Stimulated activated CD8-positive, alpha-beta memory T cell treated with anti-CD3 and anti-CD28 coated beads, Interleukin-2, amount 100 ng/mL, for 48 hours (primary cell): ENCODE data around the gene MARK2.

Experiments
- DNase-seq, 2 donors: peaks; one replicate each; pipeline ENCODE4 v3.0.0-alpha.2; 2020; ENCODE audit warnings: low read depth in 2 of 2

Gene MARK2

DNA sequence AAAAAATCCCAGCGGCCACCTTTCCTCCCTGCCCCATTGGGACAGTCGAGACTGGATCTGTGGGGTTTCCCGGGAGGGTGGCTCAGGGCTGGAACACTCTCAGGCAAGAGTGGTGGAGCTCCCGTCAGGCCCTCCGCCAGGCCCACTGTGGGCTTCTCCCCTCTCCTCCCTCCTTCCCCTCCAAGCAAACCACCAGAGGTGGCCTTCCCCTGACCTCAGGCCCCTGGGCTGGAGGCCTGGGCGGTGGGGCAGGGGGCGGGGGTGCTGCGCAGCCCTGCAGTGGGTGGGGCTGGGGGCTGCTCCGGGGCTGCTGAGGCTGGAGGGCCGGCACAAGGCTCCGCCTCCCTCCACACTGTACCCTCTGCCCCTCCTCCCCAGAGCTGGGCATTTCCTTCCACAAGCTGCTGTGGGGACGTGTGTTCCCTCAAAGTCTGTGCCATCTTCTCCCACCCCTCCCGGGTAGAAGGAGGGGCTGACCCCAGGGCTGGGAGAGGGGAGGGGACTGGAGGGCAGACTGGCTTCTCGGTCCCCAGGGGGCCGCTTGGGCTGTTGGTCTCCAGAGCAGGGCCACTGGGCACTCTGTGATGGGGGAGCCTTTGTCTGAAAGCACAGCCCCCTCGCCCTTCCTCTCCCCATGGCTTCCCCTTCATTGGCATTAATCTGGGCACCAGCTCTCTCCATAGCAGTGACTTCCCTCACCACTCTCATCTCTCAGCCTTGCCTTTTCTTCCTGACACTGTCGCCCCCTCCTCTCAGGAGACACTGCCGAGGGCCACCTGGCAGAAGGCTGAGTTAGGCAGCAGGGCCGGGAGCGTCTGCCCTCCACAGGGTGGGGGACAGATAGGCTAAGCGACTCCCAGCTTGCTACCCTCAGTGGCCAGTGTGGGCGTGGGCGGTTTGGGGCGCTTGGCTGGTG is 70.9 kb downstream of the MARK2 start:
- no peak for DNase-seq

DNA sequence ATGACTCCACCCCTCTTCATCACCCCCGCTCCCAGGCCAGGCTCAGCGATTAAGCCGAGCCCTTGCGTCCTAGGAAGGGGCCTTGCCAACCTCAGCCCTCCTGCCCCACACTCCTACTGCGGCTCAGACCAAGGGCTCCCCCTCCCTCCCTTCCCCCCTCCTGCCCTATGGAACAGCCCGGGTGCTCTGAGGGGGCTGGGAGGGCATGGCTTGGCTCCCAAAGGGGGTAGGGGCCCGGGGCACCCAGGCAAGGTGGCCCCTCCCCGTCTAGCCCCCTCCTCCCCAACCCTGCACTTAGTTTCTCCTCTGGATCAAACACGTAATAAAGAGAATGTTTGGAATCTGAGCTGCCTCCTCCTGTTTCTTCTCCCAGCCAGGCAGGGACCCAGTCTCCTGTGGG is 71.8 kb downstream of the MARK2 start:
- DNase-seq = no peak

DNA sequence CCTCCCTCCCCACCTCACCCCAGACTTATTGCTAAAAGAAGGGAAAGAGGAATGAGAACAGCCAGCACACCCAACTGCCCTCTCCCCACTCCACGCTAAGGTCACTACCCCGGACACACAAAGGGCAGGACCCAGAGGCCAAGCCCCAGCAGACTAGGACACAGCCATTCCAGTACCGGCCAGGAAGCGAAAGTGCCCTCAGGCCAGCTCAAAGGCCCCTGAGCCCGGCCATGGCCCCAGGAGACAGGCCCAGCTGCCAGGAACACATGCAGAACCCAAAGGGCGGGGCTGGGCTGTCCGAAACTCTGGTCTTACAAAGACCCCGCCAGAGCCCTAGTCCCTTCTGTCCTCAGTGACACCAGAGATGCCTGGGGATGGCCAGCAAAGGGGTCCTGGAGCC is 72.5 kb downstream of the MARK2 start:
- DNase-seq = no peak

DNA sequence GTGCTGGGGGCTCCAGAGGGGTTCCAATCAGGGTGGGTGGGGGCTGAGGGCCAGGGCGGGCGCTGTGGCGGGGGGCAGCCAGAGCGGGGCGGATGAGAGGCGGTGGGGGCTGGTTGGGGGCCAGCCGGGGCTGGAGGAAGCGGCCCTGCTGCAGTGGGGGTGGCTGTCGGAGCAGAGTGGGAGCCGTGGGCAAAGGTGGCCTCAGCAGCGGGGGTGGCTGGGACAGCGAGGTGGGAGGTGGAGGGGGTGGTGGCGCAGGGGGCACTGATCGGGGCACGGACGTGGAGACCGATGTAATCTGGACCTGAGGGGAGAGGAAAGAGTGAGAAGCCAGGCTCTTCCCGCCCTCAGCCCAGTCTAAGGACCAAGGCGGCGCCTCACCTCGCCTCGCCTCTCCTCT is 73.0 kb downstream of the MARK2 start:
- DNase-seq = no peak

DNA sequence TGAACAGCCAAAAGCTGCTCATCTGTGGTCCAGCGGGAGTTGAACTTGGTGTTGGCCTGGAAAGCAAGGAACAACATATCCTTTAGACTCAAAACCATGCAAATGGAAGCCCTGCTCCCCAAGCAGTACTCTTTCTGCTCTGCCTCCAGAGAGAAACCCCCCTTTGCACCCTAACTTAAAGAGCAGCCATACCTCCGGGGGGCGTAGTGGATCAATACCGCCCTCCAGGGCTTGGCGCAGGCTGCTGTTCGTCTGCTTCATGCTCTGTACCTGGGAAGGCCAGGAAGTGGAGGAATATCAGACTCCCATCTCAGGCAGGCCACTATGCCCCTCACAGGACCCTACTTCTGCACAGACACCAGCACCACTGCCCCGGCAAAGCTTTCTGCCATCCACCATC is 73.8 kb downstream of the MARK2 start:
- no peak for DNase-seq

DNA sequence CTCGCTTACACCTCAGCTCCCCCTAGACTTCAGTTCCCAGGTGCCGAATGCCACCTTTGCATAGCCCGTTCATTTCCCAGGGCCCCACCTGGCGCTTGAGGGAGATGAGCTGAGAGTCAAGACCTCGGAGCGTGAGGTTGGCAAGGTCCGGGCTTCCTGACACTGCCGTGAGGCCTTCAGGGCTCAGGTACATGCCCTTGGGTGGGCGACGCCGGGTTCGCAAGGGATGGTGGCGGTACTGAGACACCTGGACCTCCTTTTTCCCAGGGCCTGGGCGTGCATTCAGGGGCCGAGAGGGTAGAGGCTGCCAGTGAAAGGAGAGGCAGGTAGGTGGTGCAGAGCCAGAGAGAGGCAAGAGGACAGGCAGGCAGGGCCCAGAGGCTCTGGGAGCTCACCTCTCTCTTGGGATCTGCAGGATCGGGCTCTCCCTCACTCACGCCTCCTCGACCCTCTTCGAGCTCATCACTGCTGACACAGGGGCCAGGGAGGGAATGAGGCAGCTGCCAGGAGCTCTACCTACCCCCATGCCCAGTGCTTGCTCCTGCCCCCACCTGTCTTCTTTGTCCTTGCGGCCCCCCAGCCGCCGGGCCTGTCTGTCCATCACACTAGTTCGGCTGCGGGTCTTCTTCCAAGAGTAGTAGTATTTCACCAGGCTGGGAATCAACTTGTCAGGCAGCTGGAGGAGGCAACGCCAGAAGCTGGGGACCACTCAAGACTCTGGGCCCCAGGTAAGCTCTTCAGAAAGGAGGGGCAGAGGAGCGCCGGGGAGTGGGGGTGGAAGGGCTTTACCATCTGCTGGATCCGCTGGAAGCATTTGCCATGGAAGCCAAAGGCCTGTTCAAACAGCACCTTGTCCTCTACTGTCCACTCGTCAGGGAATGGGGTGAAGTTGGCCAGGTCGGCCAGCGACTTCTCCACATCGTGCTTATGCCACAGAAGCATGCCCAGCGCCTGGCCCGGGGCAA is 75.2 kb downstream of the MARK2 start:
- DNase-seq = no peak

DNA sequence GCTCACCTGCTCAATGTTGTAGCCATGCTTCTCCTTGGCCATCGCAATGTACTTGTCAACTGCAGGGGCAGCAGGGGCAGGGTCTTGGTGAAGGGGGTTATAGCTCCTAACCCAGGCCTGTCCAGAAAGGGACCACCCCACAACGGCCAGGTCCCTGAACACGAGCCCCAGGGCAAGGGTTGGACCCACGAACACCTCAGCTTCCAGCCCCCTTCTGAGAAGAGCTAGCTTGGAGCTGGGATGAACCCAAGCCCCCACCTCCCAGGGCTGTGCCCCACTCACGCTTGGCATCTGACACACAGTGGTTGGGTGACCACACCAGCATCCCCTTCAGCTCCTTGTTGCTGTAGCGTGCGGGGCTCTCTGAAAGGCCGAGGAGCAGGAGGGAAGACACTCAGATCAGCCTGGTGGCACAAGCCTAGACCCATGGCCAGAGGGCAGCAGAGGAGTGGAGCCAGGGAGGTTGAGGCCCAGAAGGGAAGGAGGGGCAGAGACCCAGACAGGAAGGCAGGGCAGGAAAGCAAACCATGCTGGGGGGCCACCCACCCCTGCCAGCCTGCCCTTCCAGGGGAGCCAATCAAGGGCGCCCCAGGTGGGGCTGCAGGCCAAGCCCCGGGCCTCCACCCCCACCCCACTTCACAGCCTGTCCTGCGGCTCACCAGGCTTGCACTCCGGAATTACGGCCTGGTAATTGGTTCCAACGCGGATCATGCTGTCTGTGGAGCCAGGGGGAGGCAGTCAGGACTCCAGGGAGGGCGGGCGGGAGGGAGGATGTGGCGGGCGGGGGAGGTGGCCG is 76.2 kb downstream of the MARK2 start:
- no peak for DNase-seq

DNA sequence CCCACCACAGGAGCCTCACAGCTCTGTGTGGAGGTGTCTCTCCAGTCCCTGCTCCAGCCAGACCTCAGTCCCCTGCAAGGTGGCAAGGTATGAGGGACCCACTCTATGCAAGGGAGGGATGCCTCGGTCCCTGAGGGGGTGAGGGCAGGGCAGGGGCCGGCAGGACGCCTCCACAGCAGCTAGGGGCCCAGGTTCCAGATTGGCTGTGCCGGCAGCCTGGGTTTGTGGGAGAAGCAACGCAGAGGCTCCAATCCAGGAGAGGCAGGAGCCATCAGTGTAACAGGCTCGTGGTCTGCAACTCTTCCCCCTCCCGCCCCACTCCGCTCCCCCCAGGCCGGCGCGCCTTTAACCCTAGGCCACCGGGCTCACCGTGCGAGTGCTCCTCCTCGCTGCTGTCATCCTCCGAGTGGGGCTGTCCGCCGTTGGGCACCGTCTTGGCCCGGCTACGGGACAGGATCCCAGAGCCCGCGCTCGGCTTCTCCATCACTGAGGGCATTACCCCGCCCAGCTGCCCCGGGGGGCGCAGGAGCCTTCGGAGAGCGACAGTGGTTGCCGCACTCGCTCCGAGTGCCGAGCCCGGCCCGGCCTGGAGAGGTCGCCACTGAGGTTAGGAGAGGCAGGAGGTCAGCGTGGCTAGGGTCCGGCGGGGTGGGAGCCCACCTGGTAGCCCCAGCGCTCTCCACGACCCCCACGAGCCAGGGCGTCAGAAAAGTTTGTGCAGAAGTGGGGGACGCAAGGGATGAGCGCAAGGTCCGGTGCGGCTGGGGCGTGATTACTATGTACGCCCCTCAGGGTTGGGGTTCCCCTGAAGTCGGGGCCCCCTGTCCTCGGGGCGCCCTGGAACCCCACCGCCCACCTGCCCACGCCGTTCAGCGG is 77.3 kb downstream of the MARK2 start:
- peak in 1 of 2 donors; percentile 34 for DNase-seq

DNA sequence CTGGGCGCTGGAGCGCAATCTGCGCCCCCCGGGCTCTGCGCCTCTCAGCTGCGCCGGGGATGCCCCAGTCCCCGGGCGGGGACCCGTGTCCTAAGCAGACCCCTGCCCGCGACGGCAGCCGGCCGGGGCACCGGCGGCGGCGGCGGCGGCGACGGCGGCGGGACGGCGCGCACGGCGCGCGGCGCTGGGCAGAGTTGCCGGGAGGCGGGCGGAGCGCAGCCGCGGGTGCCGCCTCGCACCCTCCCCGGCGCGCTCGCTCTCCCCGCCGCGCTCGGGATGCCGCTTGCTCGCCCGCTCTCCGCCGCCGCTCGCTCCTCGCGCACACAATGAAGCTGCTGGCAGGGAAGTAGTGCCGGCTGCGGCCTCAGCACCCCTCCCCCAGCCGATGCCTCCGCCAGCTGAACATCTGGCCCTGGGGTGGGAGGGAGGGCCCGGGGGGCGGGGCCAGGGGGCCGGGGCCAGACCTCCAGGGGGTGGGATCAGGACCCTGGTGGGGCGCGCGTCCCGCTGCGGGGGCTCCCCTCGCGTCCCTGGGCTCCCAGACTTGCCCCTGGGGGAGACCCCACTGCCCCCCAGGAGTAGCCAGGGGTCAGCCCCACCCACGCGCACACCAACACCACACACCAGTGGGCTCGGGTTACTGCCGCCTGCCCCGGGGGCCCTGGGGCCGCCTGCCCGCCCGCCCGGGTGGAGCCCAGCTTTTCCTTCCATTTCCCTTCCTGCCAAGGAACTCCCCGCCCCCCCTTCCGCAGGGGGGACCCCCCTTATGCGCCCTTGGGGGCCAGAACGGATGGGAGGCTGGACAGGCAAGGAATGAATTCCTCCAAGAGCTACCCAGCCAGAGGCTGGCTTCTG is 78.2 kb downstream of the MARK2 start, which contains the start of gene RCOR2:
Gene RCOR2, minus strand, starts transcription at position 328 of the 855 bp plus-strand sequence. CDS start 708 bp downstream, outside the sequence.
- peak; percentile 38 to 56 for DNase-seq

DNA sequence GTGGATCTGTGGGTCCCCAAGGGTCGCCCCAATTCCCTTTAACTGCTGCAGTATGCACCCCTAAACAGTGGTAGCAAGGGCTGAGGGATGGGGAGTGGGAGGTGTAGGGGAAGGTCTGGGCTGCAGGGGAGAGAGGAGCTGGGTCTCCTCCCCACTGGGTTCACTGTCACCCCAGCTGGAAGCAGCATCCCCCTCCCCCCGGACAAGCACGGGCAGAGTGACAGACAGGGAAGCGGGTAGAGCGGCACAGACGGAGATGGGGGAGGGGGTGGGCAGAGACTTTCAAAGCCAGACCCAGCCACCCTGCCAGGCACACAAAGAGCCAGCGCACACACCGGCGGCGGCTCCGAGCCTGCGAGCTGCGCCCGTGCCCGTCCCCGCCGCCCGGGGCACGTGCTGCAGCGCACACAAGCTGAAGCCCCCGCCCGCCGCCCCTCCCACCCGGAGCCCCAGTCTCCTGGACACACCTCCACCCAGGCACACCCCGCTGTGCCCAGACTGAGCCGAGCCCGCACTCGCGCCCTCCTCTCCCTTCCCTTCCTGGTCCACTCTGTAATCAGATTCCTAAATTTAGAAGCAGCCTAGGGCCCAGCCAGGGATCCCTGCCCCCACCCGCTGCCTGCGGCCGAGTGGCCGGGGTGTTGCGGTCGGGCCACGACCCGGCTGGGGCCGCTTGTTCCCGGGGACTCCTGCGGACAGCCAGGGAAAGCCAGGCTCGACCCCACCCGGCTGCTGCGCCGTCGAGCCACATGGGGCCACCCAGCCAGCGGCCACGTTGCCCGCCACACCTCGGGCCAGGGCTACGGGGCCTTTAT is 79.0 kb downstream of the MARK2 start:
- no peak for DNase-seq

DNA sequence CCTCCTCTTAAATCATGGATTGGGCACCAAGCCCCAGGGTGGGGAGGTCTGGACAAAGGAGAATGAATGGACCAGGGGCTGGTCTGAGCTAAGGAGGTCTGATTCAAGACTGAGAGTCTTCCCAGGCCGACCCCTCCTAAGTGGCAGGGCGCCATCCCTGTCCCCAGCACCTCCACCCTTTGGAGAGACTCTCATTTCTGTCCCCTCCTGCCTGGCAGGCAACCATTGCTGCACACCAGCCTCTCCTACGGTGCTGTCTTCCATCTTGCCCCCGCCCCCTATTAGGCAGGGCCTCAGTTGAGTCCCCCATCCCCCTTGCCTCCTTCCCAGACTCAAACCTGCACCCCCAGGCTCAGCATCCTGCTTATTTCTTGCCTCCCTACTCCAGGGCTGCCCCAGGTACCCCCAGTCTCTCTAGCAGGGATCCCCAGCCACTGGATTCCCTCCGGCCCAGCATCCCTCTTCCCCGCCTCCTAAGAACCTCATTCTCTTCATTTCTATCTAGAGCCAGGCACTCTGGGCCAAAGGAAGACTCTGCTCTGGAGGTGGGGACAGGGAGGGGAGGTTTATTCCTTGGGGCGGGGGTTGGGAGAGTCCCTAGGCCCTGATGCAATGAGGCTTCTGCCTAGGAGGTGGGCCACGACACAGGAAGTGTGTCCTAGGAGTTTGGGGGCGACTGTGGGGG is 79.7 kb downstream of the MARK2 start:
- DNase-seq = no peak

DNA sequence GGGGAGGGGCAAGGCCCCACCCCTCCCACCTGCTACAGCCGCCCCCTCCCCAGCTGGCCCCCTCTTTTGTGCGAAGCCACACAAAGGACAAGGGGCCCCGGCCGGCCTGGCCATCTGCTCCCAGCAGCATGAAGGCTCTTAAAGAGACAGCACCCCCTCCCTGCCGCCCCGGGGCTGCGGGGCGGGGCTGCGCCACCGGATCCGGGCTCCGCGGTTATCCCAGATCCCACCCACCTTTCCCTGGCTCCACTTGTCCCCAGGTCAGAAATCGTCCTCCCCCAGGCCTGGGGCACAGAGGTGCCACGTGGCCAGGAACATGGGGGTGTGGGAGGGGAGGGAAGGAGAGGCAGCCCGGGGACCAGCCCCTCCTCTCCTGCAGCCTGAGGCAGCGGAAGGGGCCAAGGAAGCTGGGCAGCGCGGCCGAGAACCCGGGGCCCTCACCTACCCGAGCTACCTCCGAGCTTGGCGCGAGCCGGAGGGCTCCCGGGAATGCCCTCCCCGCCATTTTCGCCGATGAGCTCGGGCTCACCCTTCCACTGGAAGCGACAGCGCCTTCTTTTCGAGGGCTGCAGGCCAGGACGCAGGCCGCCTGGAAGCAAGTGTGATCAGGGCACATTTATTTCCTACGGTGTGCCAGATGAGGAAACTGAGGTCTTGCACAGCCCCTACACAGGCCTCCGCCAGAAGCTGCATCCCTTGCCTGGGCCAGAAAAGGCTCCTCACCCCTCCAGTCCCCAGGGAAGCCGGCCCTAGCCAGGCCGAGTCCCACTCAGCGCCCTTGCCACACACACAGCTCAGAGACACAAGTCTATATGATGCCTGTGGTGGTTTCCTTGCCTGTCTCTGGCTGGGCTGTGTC is 80.6 kb downstream of the MARK2 start:
- no peak for DNase-seq

DNA sequence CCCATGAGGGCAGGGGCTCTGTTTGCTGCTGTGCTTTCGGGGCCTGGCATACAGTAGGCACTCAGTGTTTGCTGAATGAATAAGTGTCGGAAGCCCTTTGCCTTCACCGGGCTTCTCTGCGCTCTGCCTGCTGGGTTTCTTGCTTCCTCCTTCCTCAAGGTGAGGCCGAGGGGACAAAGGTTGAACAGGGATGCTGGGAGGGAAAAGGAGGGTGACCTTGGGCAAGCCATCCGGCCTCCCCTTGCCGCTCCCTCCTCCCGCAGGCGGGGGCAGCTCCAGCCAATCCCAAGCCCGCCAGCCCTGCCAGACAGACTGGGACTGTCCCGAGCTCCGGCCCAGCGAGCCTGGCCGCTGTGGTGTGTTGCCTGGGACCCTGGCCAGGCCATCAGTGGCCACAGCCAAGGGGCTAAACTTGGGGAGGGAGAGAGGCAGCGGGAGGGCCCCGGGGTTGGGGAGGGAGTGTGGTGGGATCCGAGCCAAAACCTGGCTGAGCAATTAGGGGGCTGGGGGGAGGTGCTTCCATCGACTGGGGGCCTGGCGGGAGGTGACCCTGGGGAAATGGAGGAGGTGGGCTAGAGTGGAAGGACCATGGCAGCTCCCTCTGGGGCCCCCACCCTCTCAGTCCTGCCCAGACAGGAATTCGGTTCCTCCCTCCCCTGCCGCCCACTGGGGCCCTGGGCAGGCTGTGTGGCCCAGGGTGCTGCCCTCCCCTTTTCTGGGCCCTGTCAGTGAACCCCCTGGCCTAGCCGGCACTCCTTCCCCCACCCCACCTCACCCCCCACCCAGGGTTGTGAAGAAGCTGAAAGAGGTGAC is 81.4 kb downstream of the MARK2 start:
- DNase-seq = no peak

DNA sequence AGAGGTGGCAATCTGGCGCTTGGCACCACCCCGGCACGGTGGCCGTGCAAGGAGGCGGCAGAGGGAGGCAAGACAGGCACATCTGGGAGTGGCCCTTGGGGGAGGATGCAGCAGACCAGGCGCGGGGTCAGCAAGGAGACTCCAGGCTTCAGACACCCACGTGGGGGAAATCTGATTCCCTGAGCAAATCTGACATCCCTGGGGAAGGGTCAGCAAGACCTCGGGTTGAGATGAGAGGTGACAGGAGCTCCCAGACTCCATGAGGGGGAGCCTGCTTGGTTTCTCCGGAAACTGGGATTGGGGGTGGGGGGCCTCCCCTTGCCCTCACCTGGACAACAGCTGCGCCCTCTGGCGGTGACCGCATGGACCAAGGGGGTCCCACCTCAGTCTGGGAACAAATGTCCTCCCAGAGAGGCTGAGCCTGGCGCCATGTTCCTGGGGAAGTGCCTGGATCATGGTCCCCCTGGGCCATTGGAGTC is 82.1 kb downstream of the MARK2 start:
- DNase-seq = peak in 1 of 2 donors; percentile 42

DNA sequence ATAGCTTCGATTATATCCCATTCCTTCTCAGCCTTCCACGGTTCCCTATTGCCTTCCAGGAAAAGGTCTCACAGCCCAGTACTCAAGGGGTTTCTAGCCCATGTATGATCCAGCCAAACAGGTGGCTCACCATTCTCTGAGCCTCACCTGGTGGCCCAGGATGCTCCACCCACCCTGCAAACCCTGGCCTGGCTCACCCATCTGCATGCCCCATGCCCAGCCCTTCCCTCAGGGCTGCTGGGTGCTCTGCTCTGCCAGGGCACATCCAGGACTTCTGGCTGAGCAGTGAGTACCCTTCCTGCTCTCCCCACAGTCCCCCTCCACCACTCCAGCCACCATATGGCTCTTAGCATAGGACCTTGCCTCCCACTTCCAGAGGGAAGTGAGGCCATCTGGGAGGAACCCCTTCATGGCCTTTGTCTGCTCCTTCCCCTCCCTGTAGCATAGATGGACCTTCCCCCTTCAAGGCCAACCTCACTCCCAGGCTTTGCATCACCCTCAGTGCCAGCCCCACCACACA is 83.8 kb downstream of the MARK2 start:
- no peak for DNase-seq

DNA sequence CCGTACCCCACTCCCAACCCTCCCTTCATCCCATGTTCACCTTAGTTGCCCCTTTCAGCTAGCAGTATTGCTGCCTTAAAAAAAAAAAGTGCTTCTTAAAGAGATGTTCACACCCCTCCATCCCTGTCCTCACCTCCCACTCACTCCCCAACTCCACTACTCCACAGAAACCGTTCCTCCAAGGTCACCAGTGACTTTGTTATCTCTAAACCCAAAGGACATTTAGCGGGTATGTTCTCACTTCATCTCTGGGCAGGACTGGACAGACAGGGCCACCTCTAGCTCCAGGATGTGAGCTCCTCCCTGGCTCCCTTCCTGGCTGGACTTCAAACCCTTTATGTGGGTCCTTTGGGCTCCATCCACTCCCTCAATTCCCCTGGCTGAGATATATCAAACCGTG is 84.4 kb downstream of the MARK2 start:
- no peak for DNase-seq
